ENCODE results near the gene GIPC1.

Gene GIPC1

GRCh38 chr19:14514215-14514863 lies 18.4 kb upstream of the GIPC1 start:
- H3K79me2 ChIP-seq (ENCODE audit: insufficient read depth, low read depth), result peaks cover 23% of the 10 kb centered on the region
- TF ChIP-seq, protein P1, sequence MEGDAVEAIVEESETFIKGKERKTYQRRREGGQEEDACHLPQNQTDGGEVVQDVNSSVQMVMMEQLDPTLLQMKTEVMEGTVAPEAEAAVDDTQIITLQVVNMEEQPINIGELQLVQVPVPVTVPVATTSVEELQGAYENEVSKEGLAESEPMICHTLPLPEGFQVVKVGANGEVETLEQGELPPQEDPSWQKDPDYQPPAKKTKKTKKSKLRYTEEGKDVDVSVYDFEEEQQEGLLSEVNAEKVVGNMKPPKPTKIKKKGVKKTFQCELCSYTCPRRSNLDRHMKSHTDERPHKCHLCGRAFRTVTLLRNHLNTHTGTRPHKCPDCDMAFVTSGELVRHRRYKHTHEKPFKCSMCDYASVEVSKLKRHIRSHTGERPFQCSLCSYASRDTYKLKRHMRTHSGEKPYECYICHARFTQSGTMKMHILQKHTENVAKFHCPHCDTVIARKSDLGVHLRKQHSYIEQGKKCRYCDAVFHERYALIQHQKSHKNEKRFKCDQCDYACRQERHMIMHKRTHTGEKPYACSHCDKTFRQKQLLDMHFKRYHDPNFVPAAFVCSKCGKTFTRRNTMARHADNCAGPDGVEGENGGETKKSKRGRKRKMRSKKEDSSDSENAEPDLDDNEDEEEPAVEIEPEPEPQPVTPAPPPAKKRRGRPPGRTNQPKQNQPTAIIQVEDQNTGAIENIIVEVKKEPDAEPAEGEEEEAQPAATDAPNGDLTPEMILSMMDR (conservative IDR thresholded peaks at IDR 0.05; ENCODE audit: low read depth, low read length), result no peak
- no peak overlapping the region for H3K9ac ChIP-seq
- peaks cover 22% of the 10 kb centered on the region for H3K4me1 ChIP-seq (ENCODE audit: low read depth, poor library complexity, severe bottlenecking)
- peaks cover 10% of the 10 kb centered on the region; the same call in 1 of the 2 replicates for H3K36me3 ChIP-seq (ENCODE audit: insufficient read depth)
- H3K27me3 ChIP-seq (ENCODE audit: insufficient read depth, low read depth), result no peaks in the 10 kb centered on the region
- peaks cover 17% of the 10 kb centered on the region; the same call in 1 of the 2 replicates for H4K20me1 ChIP-seq (ENCODE audit: insufficient read depth)
- no peak overlapping the region for H3K4me3 ChIP-seq (IDR thresholded peaks at IDR 0.05; ENCODE audit: insufficient read depth, low read depth, low read length)
- H3K27ac ChIP-seq, result no peak overlapping the region
- no peak overlapping the region for H3K4me2 ChIP-seq
- no peak overlapping the region for H2AFZ ChIP-seq (ENCODE audit: low read depth)

- Histone ChIP-seq H3K27ac (no peak overlapping the region), H3K4me3 (IDR thresholded peaks at IDR 0.05; ENCODE audit: insufficient read depth, low read depth, low read length) (no peak overlapping the region), H2AFZ (ENCODE audit: low read depth) (no peak overlapping the region), H3K27me3 (ENCODE audit: insufficient read depth, low read depth) (no peaks in the 10 kb centered on the region), H3K36me3 (ENCODE audit: insufficient read depth) (peaks cover 10% of the 10 kb centered on the region; the same call in 1 of the 2 replicates), H3K4me1 (ENCODE audit: low read depth, poor library complexity, severe bottlenecking) (peaks cover 25% of the 10 kb centered on the region), H3K4me2 (no peak overlapping the region), H3K79me2 (ENCODE audit: insufficient read depth, low read depth) (peaks cover 18% of the 10 kb centered on the region), H3K9ac (no peak overlapping the region), H4K20me1 (ENCODE audit: insufficient read depth) (peaks cover 17% of the 10 kb centered on the region; the same call in 1 of the 2 replicates)
- TF ChIP-seq, protein P1 (conservative IDR thresholded peaks at IDR 0.05; ENCODE audit: low read depth, low read length), result no peak
Measured at GRCh38 chr19:14512406-14512961, 16.6 kb upstream of the GIPC1 start.

DNA sequence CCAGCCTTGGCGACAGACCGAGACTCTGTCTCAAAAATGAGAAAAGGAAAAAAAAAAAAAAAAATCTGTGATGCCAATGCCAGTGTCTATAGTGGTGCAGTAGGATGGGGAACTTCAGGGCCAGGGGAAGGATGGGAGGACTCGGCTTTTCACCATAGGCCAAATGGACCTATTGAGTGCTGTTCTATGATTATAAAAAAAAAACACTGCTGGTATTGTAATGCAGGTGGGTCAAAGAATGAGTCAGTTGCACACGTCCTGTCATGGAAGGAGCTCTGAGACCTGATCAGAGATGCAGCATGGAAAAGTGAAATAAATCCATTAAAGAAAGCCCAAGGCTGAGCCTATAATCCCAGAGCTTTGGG lies 15.3 kb upstream of the GIPC1 start:
- peaks cover 7% of the 10 kb centered on the region; the same call in 1 of the 2 replicates for H4K20me1 ChIP-seq (ENCODE audit: insufficient read depth)
- H3K4me3 ChIP-seq (IDR thresholded peaks at IDR 0.05; ENCODE audit: insufficient read depth, low read depth, low read length), result no peak overlapping the region
- no peak overlapping the region for H3K9ac ChIP-seq
- no peak overlapping the region for H3K27ac ChIP-seq
- H3K4me2 ChIP-seq, result no peak overlapping the region
- H3K4me1 ChIP-seq (ENCODE audit: low read depth, poor library complexity, severe bottlenecking), result peaks cover 31% of the 10 kb centered on the region
- H3K36me3 ChIP-seq (ENCODE audit: insufficient read depth), result peaks cover 5% of the 10 kb centered on the region; the same call in 1 of the 2 replicates
- no peak overlapping the region for H2AFZ ChIP-seq (ENCODE audit: low read depth)
- H3K79me2 ChIP-seq (ENCODE audit: insufficient read depth, low read depth), result peaks cover 6% of the 10 kb centered on the region
- H3K27me3 ChIP-seq (ENCODE audit: insufficient read depth, low read depth), result no peaks in the 10 kb centered on the region
- TF ChIP-seq, protein P1 (conservative IDR thresholded peaks at IDR 0.05; ENCODE audit: low read depth, low read length), result no peak

DNA sequence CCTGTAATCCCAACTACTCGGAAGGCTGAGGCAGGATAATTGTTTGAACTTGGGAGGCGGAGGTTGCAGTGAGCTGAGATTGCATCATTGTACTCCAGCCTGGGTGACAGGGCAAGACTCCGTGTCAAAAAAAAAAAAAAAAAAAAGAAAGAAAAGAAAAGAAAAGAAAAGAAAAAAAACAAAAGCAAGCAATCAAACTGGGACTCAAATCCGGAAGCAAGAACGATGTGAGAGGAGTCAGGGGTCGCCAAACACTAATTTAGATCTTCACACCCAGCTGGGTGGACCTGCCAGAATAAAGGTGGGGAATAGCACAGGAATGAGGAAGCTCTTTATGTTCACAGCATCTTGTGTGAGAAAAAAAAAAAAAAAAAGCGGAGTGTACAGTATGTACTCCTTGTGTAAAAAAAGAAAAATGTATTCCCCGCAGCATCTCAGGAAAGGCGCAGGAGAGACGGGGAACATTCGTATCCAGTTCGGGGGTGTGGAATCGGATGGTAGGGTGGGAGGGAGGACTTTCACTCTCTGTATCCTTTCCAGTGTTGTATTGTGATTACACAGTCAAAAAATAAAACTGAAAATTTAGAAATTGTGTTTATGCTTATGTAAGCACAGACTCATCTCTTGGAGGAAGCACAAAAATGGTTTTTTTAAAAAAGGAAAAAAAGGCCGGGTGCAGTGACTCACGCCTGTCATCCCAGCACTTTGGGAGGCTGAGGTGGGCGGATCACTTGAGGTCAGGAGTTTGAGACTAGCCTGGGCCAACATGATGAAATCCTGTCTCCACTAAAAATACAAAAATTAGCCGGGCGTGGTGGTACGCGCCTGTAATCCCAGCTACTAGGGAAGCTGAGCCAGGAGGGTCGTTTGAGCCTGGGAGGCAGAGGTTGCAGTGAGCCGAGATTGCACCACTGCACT lies 14.6 kb upstream of the GIPC1 start:
- no peak overlapping the region for H3K27ac ChIP-seq
- no peaks in the 10 kb centered on the region for H3K27me3 ChIP-seq (ENCODE audit: insufficient read depth, low read depth)
- H3K4me2 ChIP-seq, result no peak overlapping the region
- peaks cover 2% of the 10 kb centered on the region; the same call in 1 of the 2 replicates for H3K36me3 ChIP-seq (ENCODE audit: insufficient read depth)
- peaks cover 28% of the 10 kb centered on the region for H3K4me1 ChIP-seq (ENCODE audit: low read depth, poor library complexity, severe bottlenecking)
- 0 out of 2 replicates have a peak, but pooled peaks cover under 1% of the 10 kb centered on the region for H4K20me1 ChIP-seq (ENCODE audit: insufficient read depth)
- no peak overlapping the region for H3K9ac ChIP-seq
- no peaks in the 10 kb centered on the region; the same call in 1 of the 2 replicates for H3K79me2 ChIP-seq (ENCODE audit: insufficient read depth, low read depth)
- no peak overlapping the region for H3K4me3 ChIP-seq (IDR thresholded peaks at IDR 0.05; ENCODE audit: insufficient read depth, low read depth, low read length)
- TF ChIP-seq, protein P1 (conservative IDR thresholded peaks at IDR 0.05; ENCODE audit: low read depth, low read length), result no peak
- no peak overlapping the region for H2AFZ ChIP-seq (ENCODE audit: low read depth)
